ENCODE results near the gene HS6ST1.

The HS6ST1 gene

GRCh38 chr2:128310094-128310716 is 8.5 kb downstream of the HS6ST1 start:
- no peak for DNase-seq

DNA sequence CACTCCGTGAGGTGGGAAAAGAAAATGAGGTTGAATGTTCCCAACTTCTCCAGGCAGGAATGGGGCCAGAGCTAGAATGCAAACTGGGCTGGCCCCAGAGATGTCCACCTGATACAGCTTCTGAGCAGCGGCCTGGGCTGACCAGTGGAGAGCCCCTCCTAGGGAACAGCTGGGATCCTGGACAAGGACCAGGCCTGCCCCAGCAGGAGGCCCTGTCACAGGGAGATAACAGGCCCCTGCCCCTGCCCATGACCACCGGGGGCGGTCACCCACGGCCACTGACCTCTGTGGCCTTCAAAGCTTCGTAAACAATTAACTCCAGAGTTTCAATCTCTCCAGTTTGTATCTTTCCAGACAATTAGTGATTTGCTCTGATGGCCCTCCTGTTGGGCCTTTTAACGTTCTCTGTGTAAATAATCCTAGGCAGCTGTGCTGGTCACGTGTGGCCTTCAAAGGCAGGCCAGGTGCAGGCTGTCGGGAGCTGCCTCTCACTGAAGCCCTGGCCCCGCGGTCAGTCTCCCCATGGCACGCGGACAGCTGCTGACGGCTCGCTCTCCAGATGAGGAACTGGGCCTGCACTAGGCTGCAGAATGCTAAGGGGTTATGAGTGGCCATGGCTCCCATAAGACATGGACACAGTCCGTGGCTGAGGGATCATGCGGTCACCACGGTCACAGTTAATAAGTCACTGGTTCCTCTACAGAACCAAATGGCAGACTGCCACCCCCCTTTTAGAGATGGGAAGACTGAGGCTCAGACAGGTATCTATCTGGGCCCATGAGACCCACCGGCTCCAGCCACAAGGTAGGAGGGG is 9.2 kb downstream of the HS6ST1 start:
- no peak for DNase-seq

- no peak for DNase-seq
These were observed 9.8 kb downstream of the HS6ST1 start for GRCh38 chr2:128308889-128309279.

GRCh38 chr2:128308284-128308731 is 10.4 kb downstream of the HS6ST1 start:
- no peak for DNase-seq

DNA sequence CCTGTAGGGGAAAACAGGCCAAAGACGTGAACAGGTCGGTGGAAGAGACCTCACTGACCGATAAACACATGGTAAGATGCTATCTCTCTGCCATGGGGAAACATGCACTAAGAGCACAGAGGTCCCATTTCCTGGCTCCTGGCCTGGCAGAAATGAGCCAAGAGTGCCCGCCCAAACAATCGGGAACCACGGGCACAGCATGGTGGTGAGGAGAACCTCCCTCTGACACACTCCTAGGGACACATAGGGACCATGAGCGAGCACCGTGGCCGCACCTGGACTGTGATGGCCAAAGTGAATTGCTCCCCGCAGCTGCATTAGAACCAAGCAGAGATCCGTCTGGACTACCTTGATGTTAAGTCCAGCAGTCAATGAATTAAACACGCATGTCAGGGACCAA is 11.1 kb downstream of the HS6ST1 start:
- no peak for DNase-seq

DNA sequence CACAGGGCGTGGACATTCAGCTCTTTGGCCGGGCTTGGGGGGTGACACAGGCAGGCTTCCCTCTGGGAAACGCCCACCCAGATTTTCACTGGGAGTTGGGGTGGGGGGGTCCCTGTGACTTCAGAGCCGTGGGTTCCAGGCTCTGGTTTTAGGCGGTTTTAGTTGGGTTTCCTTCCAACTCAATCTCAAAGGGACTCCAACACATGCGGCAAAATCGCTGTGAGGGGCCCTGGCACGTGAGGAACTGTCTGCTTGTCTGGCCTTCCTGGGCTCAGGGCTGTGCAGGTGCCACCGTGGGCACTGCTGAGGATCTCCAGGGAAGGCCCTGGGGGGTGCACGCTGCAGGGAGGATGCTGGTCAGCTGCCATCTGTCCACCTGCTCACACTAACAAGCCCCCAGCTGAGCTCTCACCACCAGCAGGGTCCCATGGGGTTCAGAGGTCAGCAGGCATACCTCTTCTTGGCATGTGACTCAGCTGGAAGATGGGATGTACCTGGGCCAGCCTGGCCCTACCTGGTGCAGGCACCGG is 11.7 kb downstream of the HS6ST1 start:
- no peak for DNase-seq

DNA sequence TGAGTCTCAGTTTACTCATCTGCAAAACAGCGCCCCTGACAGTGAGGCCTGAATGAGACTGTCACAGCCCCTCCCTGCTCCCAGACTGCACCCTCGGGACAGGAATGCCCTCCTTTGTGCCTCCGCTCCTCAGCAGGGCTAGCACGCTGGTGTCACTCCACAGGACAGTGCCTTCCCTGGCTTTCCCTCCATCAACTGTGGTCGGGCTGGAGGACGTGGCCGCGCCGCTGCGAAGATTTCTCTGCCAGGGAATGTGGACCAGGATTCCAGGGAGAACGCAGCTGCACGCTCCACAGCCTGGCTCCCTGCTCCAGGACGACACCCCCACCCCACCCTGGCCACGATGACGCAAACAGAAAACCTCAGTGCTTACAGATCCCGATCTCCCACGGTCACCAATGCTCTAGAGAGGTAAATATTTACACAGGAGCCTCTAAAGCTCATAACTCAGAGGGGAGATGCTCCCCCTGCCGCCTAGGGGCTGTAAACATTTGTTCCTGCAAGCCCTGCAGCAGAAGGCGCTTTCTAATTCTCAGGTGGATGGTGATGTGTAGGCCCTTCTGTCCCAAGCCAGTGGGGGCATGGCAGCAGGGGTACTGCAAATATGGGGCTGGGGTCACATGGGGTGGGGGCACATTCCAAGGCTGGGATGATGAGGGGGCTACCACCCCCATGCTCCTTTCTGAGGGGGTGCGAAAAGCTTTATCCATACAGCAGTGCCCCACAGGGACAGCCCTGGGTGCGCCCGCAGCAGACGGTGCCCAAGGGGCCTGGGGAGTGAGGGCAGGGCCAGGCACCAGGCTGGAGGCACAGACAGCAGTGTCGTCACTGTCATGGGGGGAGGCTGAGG is 12.4 kb downstream of the HS6ST1 start:
- DNase-seq, result no peak

- DNase-seq, result no peak
These were observed 13.1 kb downstream of the HS6ST1 start for GRCh38 chr2:128305555-128306080.

GRCh38 chr2:128304715-128305554 is 13.7 kb downstream of the HS6ST1 start:
- DNase-seq, result no peak

GRCh38 chr2:128304330-128304714 is 14.3 kb downstream of the HS6ST1 start:
- DNase-seq, result no peak

- DNase-seq, result no peak
These were observed 14.8 kb downstream of the HS6ST1 start for GRCh38 chr2:128303911-128304310.

GRCh38 chr2:128303095-128303791 is 15.4 kb downstream of the HS6ST1 start:
- no peak for DNase-seq

- DNase-seq, result no peak
These were observed 16.0 kb downstream of the HS6ST1 start for GRCh38 chr2:128302744-128303067.

DNA sequence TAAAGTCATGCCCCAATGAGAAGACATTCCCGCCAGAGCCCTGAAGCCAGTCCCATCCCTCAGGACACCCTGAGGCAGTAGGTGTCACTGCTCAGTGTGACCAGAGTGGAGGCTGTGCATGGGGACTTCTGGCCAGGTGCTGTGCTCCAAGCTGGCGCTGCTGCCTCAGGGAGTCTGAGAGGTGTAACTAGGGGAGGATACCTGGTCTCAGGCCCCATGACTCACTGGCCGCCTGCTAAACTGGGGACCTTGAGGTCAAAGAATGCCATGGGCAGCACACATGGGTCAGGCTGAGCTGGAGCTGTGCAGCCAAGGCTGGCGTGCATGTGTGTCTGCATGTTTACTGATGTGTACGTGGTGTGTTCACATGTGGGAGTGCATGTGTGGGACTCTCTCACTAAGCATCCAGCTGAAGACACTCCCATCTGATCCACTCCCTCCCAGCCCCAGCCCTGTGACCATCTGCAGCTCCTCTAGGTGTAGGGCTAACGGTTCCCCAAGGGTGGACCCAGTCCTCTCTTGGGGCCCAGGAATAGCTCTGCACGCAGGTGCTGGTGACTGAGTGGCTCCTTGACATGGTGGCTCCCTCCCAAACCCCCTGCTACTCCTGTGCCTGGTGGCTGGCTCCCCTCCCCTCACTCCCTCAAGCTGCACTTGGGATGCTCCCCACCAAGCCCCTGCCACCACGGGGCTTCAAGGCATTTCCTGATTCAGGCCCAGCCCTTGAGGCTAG is 16.5 kb downstream of the HS6ST1 start:
- no peak for DNase-seq

- no peak for DNase-seq
These were observed 17.1 kb downstream of the HS6ST1 start for GRCh38 chr2:128301501-128301966.

GRCh38 chr2:128301021-128301420 is 17.6 kb downstream of the HS6ST1 start:
- no peak for DNase-seq

DNA sequence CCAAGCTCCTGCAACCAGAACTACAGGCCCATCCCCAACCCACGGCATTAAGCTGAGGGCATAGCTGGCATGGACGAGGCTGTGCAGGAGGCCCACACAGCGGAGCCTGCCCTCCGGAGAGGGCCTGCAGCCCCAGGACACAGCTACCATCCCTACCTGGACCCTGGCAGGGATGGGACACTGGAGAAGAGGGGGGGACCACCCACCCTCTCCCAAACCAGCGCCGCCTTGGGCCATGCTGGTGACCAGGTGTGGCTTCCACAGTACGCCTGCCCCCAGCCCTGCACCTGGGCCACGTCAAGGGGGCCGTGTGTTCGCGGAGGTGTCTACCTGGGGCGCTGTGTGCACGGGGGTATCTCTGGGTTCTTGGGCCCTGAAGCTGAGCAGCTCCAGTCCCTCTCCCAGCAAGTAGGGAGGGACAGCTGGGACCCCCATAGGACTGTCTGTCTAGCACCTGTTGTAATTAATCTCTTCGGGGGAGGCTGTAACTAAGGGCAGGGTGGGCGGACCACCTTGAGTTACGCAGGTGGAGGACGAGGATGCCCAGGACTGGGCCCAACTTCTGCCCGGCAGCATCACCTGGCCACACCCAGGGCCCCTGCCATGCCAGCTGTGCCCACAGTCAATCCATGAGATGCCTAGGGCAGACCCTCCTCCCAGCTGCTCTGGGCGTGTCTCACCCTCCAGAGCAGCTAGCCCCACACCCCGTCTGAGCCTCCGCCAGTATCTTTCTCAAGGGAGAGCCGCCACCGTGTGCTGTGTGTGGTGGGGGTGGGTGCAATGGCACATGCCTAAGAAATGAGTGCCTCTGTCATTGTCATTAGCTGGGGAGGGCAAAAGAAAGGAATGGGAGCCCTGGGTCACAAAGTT is 18.3 kb downstream of the HS6ST1 start:
- DNase-seq, result no peak

- DNase-seq, result no peak
These were observed 19.0 kb downstream of the HS6ST1 start for GRCh38 chr2:128299628-128300027.

- DNase-seq, result no peak
These were observed 19.7 kb downstream of the HS6ST1 start for GRCh38 chr2:128298846-128299507.
